HCEC 1CT (cell line): ENCODE data around the gene CPT1C.

Experiments used
- DNase-seq: peaks from one replicate; pipeline ENCODE4 v3.0.0-alpha.2; 2017

The CPT1C gene

DNA sequence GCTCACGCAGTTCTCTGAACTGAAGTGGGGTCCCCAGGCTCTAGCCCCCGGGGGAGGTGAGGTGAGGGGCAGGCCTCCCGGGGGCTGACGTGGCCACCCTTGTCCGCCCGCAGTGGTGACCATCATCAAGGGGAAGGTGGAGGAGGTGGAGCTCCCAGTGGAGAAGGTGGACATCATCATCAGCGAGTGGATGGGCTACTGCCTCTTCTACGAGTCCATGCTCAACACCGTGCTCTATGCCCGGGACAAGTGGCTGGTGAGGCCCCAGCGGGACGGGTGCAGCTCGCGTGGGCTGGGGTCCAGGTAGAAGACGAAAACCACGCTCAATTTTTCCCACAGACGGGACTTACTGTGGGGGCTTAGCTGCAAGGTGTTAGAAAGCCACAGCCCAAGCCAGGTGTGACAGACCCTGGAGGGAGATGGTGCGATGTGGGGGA lies 7.1 kb upstream of the CPT1C start:
- DNase-seq, result no peak

- no peak for DNase-seq
Measured at GRCh38 chr19:49684251-49684982, 6.5 kb upstream of the CPT1C start.

DNA sequence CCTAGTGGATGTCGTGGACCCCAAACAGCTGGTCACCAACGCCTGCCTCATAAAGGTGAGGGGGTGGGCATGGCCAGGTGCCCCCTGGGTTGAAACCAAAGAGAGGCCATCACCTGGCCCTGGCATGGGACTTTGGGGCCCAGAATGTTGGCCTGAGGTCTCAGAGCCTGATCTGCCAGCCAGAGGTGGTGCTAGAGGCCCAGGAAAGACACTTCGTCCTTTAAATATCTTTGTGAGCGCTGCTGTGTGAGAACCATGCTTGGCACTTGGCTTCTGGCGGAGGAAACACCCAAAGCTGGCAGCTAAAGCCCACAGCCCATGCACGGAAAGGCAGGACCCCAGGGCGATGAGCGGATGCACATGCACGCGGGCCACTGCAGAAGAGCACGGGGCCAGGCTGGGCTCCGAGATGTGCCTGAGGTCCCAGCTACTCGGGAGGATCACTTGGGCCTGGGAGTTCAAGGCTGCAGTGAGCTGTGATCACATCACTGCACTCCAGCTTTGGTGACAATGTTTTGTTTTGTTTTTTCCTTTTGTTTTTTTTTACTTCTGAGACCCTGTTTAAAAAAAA lies 5.8 kb upstream of the CPT1C start:
- DNase-seq, result no peak

GRCh38 chr19:49685845-49686332 lies 5.0 kb upstream of the CPT1C start:
- no peak for DNase-seq

DNA sequence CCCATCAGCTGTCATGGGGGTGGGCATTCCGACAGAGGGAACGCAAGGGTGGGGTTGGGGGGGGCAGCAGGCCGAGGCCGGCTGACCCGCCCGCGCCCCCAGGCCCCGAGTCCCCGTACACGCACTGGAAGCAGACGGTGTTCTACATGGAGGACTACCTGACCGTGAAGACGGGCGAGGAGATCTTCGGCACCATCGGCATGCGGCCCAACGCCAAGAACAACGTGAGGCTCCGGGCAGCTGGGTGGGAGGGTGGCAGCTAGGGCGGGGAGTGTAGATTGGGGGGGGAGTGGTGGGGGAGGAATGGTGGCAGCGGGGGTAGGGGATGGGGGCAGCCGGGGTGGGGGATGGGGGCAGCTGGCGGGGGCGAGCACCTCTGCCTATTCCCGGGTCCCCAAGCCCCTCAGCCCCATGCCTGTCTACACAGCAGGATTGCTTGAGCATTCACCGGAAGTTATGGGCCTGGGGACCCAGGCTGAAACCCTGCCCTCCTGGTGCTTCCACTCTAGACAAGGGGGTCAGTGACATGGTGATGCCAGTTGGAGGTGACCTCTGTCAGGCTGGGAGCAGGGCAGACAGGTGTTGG lies 4.3 kb upstream of the CPT1C start:
- no peak for DNase-seq

- no peak for DNase-seq
Measured at GRCh38 chr19:49687150-49687549, 3.8 kb upstream of the CPT1C start.

DNA sequence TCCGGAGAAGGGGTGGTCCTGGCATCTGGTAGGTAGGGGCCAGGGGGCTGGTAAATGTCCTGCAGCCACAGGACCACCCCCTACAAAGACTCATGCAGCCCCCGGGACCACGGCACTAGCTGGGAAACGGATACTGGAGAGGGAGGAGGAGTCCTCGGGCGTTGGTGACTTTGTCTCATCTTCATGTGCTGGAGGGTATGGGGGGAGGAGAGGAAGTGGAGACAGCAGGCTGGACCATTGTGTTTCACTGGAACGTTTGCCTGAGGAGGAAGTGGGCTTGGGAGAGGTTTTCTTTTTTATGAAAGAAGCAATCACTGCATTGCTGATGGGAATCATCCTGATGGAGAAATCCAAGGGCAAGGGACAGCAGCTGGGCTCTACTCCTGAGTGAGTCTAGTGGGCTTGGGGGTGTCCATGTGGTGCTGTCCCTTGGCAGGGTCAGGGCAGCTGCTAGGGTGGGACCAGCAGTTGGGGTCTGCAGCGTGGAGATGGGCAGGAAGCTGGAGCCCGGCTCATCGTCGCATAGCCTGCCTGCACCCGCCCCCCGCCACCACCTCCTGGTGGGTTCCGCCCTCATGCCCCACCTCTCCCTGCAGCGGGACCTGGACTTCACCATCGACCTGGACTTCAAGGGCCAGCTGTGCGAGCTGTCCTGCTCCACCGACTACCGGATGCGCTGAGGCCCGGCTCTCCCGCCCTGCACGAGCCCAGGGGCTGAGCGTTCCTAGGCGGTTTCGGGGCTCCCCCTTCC lies 3.2 kb upstream of the CPT1C start:
- DNase-seq, result no peak

GRCh38 chr19:49688531-49689132 lies 2.3 kb upstream of the CPT1C start:
- no peak for DNase-seq

GRCh38 chr19:49689133-49690078 lies 1.5 kb upstream of the CPT1C start, which contains the start of gene ADM5:
Gene ADM5 (plus strand): TSS chr19:49689594. CDS start chr19:49689838, 244 bp downstream.
- DNase-seq, result no peak

DNA sequence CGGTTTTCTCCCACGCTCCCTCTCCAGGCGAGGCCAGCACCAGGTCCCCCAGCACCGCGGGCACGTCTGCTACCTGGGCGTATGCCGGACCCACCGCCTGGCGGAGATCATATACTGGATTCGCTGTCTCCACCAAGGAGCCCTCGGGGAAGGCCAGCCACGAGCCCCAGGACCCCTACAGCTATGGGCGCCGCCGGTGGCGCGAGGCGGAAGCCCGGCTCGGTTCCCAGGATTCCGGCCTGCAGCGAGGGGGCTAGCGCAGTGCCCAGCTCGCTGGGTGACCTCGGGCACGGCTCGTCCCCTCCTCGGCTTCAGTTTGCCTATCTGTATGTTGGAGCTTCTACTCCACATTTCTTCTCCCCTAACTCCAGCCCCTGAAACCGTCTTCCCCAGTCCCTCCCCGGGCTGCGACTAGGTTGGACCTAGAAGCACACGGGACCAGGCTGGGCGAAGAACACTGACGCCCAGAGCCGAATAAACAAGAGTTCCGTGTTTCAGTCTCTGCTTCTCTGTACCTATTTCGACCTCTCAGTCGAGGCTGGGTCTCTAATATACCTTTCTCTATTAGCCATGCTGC lies 749 bp upstream of the CPT1C start:
- DNase-seq, result no peak

- DNase-seq, result peak; percentile 17
Measured at GRCh38 chr19:49691243-49692146, 579 bp downstream of the CPT1C start.

GRCh38 chr19:49692147-49692506 lies 1.2 kb downstream of the CPT1C start:
- DNase-seq, result no peak

DNA sequence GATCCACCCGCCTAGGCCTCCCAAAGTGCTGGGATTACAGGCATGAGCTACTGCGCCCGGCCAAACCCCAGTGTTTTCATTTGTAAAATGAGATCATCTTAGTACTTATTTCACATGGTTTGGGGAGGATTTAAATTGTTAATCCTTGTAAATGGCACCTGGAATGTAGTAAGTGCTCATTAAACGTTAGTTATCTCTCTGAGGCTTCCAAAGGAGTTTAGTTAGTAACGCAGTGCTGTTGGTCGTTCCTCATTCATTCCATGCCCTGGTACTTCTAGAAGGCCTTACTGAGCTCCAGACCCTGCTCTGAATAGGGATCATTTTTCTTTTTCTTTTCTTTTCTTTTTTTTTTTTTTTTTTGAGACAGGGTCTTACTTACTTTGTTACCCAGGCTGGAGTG lies 5.2 kb downstream of the CPT1C start:
- no peak for DNase-seq

GRCh38 chr19:49696865-49697264 lies 5.9 kb downstream of the CPT1C start:
- no peak for DNase-seq

DNA sequence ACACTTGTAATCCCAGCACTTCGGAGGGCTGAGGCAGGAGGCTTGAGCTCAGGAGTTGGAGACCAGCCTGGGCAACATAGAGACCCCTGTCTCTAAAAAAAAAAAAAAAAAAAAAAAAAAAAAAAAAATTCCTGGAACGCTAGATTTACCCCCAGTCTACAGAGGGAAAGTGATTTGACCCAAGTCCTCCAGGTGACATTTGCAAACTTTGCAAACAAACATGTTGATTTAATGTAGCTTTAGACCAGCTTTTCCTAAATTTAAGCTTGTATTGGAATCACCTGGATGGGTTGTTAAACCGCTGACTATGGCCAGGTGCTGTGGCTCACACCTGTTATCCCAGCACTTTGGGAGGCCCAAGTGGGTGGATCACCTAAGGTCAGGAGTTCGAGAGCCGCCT lies 8.4 kb downstream of the CPT1C start:
- no peak for DNase-seq

DNA sequence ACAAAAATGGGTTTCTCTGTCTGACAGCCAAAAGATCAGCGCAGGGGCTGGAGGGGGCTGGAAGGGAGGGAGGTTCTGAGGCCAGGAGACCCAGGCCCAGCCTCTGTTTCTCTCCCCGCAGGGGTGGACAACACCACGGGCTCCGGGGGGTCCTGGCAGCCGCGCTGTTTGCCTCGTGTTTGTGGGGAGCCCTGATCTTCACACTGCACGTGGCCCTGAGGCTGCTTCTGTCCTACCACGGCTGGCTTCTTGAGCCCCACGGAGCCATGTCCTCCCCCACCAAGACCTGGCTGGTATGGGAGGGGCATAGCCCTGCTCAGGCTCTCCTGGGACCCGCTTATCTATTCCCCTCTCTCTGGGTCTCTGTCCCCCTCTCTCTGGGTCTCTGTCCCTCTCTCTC lies 9.6 kb downstream of the CPT1C start:
- DNase-seq, result no peak

DNA sequence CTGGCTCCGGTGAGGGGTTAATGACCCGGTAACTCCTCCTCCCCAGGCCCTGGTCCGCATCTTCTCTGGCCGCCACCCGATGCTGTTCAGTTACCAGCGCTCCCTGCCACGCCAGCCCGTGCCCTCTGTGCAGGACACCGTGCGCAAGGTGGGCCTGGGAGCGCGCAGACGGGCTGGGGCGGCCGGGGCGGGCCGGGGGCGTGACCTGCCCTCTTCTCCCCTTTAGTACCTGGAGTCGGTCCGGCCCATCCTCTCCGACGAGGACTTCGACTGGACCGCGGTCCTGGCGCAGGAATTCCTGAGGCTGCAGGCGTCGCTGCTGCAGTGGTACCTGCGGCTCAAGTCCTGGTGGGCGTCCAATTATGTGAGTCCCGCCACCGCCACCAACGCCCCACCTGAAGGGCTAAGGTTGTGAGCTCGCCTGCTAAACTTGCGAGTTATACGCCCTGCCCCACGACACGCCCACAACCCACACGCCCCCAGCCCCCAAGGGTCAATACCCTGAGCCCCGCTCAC lies 10.4 kb downstream of the CPT1C start:
- no peak for DNase-seq

- DNase-seq, result no peak
Measured at GRCh38 chr19:49704888-49705642, 14.1 kb downstream of the CPT1C start.

- DNase-seq, result no peak
Measured at GRCh38 chr19:49705919-49706318, 15.0 kb downstream of the CPT1C start.
